Muscle layer of duodenum (tissue), 2 donors: ENCODE measurements around the gene TBC1D1.
"Not testable (repeated sequence)": the region's sequence is repeated elsewhere in the genome, so short reads cannot be mapped to it uniquely, and the experiment has no call there.

ENCODE experiments used
- H3K27ac ChIP-seq: one replicate; pipeline ENCODE4 v1.7.0; 2013; ENCODE audit warnings: mild to moderate bottlenecking, low read length
- H3K27me3 ChIP-seq: one replicate; pipeline ENCODE4 v1.7.0; 2013; ENCODE audit warnings: low read depth, mild to moderate bottlenecking, control low read depth, low read length
- H3K36me3 ChIP-seq, 2 donors: one replicate each; pipeline ENCODE4 v1.7.0; 2013; ENCODE audit warnings: low read length in 2 of 2, control low read depth in 1 of 2, mild to moderate bottlenecking in 1 of 2; ENCODE audit not compliant: insufficient read depth in 2 of 2, control insufficient read depth in 1 of 2
- H3K4me1 ChIP-seq, 2 donors: one replicate each; pipeline ENCODE4 v1.7.0; 2013; ENCODE audit warnings: low read length in 2 of 2, mild to moderate bottlenecking in 2 of 2, control low read depth in 1 of 2, moderate library complexity in 1 of 2; ENCODE audit not compliant: insufficient read depth in 2 of 2, control insufficient read depth in 1 of 2
- H3K4me3 ChIP-seq, 2 donors: one replicate each; pipeline ENCODE4 v1.7.0; 2013; ENCODE audit warnings: low read length in 2 of 2, low read depth in 1 of 2, mild to moderate bottlenecking in 1 of 2
- H3K9me3 ChIP-seq, 2 donors: one replicate each; pipeline ENCODE4 v1.7.0; 2013; ENCODE audit warnings: low read length in 2 of 2, control low read depth in 1 of 2, mild to moderate bottlenecking in 1 of 2; ENCODE audit not compliant: control insufficient read depth in 1 of 2
- donor health status: healthy.

Gene TBC1D1

GRCh38 chr4:37971202-37971601 lies 80.3 kb downstream of the TBC1D1 start:
- Histone ChIP-seq H3K27ac (no peak overlapping the region), H3K27me3 (no peaks in the 10 kb centered on the region), H3K4me1 (peaks cover 0 to 4% of the 10 kb centered on the region in 2 donors), H3K4me3 (no peak overlapping the region), H3K36me3 (no peaks in the 10 kb centered on the region), H3K9me3 (no peaks in the 10 kb centered on the region)

- no peak overlapping the region for H3K27ac ChIP-seq
- H3K27me3 ChIP-seq, result no peaks in the 10 kb centered on the region
- peaks cover 0 to 7% of the 10 kb centered on the region in 2 donors for H3K4me1 ChIP-seq
These were observed 82.6 kb downstream of the TBC1D1 start for GRCh38 chr4:37973441-37973840.

GRCh38 chr4:37975321-37975822 lies 84.5 kb downstream of the TBC1D1 start:
- H3K27me3 ChIP-seq, H3K9me3 ChIP-seq, H3K36me3 ChIP-seq, H3K4me3 ChIP-seq, H3K27ac ChIP-seq: not testable (repeated sequence)
- H3K4me1 ChIP-seq, result peaks cover 0 to 15% of the 10 kb centered on the region in 2 donors

More at GRCh38 chr4:37973441-37973840, 82.6 kb downstream of the TBC1D1 start:
- H3K36me3 ChIP-seq, result no peaks in the 10 kb centered on the region
- H3K9me3 ChIP-seq, result no peaks in the 10 kb centered on the region
- no peak overlapping the region for H3K4me3 ChIP-seq

GRCh38 chr4:37976507-37976906 lies 85.6 kb downstream of the TBC1D1 start:
- no peaks in the 10 kb centered on the region for H3K36me3 ChIP-seq
- no peaks in the 10 kb centered on the region for H3K9me3 ChIP-seq
- peak overlapping the region; percentile 96 for H3K27ac ChIP-seq
- H3K27me3 ChIP-seq, result no peaks in the 10 kb centered on the region
- peak overlapping the region; percentile 42 to 61 for H3K4me3 ChIP-seq
- H3K4me1 ChIP-seq, result peaks cover 0 to 26% of the 10 kb centered on the region in 2 donors

GRCh38 chr4:37976991-37977470 lies 86.1 kb downstream of the TBC1D1 start:
- Histone ChIP-seq H3K36me3 (no peaks in the 10 kb centered on the region), H3K4me1 (peaks cover 0 to 31% of the 10 kb centered on the region in 2 donors), H3K4me3 (peak overlapping the region; percentile 42 to 84), H3K9me3 (no peaks in the 10 kb centered on the region), H3K27me3 (no peaks in the 10 kb centered on the region), H3K27ac (peak overlapping the region; percentile 96)

GRCh38 chr4:37977471-37978247 lies 86.8 kb downstream of the TBC1D1 start:
- H3K36me3 ChIP-seq, result no peaks in the 10 kb centered on the region
- H3K4me3 ChIP-seq, result peak overlapping the region; percentile 74 to 84
- no peaks in the 10 kb centered on the region for H3K27me3 ChIP-seq
- no peaks in the 10 kb centered on the region for H3K9me3 ChIP-seq
- H3K4me1 ChIP-seq, result peaks cover 0 to 35% of the 10 kb centered on the region in 2 donors
- peak overlapping the region; percentile 52 for H3K27ac ChIP-seq

- H3K27ac ChIP-seq, result peak overlapping the region; percentile 52
- H3K27me3 ChIP-seq, result no peaks in the 10 kb centered on the region
- peak overlapping the region; percentile 74 to 84 for H3K4me3 ChIP-seq
- H3K36me3 ChIP-seq, result no peaks in the 10 kb centered on the region
- H3K9me3 ChIP-seq, result no peaks in the 10 kb centered on the region
- peaks cover 0 to 35% of the 10 kb centered on the region in 2 donors for H3K4me1 ChIP-seq
These were observed 87.5 kb downstream of the TBC1D1 start for GRCh38 chr4:37978248-37978924.

- Histone ChIP-seq H3K4me1 (peaks cover 0 to 35% of the 10 kb centered on the region in 2 donors), H3K36me3 (no peaks in the 10 kb centered on the region), H3K27me3 (no peaks in the 10 kb centered on the region), H3K27ac (no peak overlapping the region), H3K4me3 (no peak overlapping the region), H3K9me3 (no peaks in the 10 kb centered on the region)
These were observed 89.4 kb downstream of the TBC1D1 start for GRCh38 chr4:37980246-37980645.

GRCh38 chr4:37981425-37981824 lies 90.5 kb downstream of the TBC1D1 start:
- Histone ChIP-seq H3K27ac (peak overlapping the region; percentile 56), H3K36me3 (no peaks in the 10 kb centered on the region), H3K27me3 (no peaks in the 10 kb centered on the region), H3K9me3 (no peaks in the 10 kb centered on the region), H3K4me1 (peaks cover 0 to 41% of the 10 kb centered on the region in 2 donors), H3K4me3 (no peak overlapping the region)

GRCh38 chr4:37981844-37982720 lies 91.2 kb downstream of the TBC1D1 start:
- no peaks in the 10 kb centered on the region for H3K36me3 ChIP-seq
- no peaks in the 10 kb centered on the region for H3K9me3 ChIP-seq
- H3K27ac ChIP-seq, result peak overlapping the region; percentile 56
- H3K4me1 ChIP-seq, result peaks cover 0 to 41% of the 10 kb centered on the region in 2 donors
- no peak overlapping the region for H3K4me3 ChIP-seq
- H3K27me3 ChIP-seq, result no peaks in the 10 kb centered on the region
